ENCODE results near the gene FGFRL1. TPM values are rescaled to one million over a fixed set of nuclear protein-coding genes. Genes with fewer than 3 reads are reported as not detected.

Gene FGFRL1
- total RNA-seq, 1 donor from 2014 or later = 70.4 TPM

DNA sequence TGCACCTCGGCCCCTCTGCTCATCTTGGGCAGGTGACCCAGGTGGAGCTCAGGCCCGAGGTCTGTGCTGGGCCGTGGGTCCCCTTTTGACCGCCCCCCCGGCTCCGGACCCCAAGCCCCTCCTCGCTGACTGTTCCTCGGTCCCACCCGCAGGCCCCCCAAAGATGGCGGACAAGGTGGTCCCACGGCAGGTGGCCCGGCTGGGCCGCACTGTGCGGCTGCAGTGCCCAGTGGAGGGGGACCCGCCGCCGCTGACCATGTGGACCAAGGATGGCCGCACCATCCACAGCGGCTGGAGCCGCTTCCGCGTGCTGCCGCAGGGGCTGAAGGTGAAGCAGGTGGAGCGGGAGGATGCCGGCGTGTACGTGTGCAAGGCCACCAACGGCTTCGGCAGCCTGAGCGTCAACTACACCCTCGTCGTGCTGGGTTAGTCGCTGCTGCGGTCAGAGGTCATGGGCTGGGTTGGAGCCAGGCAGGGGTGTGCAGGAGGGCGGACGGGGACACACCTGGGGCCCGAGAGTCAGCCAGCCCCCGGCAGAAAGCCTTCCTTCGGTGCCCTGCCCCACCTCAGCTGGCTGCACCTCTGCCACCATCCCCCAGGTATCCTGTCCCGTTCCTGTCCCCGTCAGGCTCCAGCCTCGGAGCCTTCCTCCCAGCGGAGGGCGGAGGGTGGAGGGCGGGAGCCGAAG is 10.8 kb downstream of the FGFRL1 start:
- Mint-ChIP-seq H3K36me3 (ENCODE audit: low read depth) (peaks cover 8% of the 10 kb centered on the region), H3K4me1 (ENCODE audit: low read depth) (peaks cover 6% of the 10 kb centered on the region), H3K9me3 (ENCODE audit: low read depth) (no peaks in the 10 kb centered on the region), H3K27me3 (ENCODE audit: low read depth) (no peaks in the 10 kb centered on the region), H3K27ac (ENCODE audit: unreplicated experiment) (no peak overlapping the region), H3K4me3 (ENCODE audit: unreplicated experiment) (no peak overlapping the region)
- DNase-seq (ENCODE audit: low spot score) = no peak
- TF ChIP-seq CTCF (IDR thresholded peaks at IDR 0.05) = no peak

DNA sequence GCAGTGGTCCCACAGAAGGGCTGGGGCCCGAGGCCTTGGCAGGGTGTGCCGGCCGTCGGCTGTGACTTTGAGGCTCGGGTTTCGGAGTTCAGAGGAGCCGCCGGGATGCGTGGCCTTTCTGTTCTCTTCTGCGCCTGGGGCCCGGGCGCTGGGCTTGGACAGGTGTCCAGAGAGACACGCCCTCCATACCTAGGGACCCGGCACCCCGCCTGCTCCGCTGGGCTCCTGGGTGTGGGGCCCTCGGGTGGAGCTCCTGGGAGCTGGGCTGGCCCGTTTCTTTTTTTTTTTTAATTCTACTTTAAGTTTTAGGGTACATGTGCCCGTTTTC is 11.3 kb downstream of the FGFRL1 start:
- no peaks in the 10 kb centered on the region for H3K27me3 Mint-ChIP-seq (ENCODE audit: low read depth)
- H3K4me3 Mint-ChIP-seq (ENCODE audit: unreplicated experiment) = no peak overlapping the region
- peaks cover 8% of the 10 kb centered on the region for H3K36me3 Mint-ChIP-seq (ENCODE audit: low read depth)
- no peak overlapping the region for H3K27ac Mint-ChIP-seq (ENCODE audit: unreplicated experiment)
- TF ChIP-seq CTCF (IDR thresholded peaks at IDR 0.05) = no peak
- no peak for DNase-seq (ENCODE audit: low spot score)
- no peaks in the 10 kb centered on the region for H3K9me3 Mint-ChIP-seq (ENCODE audit: low read depth)
- H3K4me1 Mint-ChIP-seq (ENCODE audit: low read depth) = peaks cover 8% of the 10 kb centered on the region

- Mint-ChIP-seq H3K27ac (ENCODE audit: unreplicated experiment) (no peak overlapping the region), H3K27me3 (ENCODE audit: low read depth) (no peaks in the 10 kb centered on the region), H3K4me1 (ENCODE audit: low read depth) (peaks cover 8% of the 10 kb centered on the region), H3K36me3 (ENCODE audit: low read depth) (peaks cover 8% of the 10 kb centered on the region), H3K9me3 (ENCODE audit: low read depth) (no peaks in the 10 kb centered on the region), H3K4me3 (ENCODE audit: unreplicated experiment) (no peak overlapping the region)
- no peak for DNase-seq (ENCODE audit: low spot score)
- TF ChIP-seq CTCF (IDR thresholded peaks at IDR 0.05) = no peak
Measured at GRCh38 chr4:1023075-1023640, 11.7 kb downstream of the FGFRL1 start.

DNA sequence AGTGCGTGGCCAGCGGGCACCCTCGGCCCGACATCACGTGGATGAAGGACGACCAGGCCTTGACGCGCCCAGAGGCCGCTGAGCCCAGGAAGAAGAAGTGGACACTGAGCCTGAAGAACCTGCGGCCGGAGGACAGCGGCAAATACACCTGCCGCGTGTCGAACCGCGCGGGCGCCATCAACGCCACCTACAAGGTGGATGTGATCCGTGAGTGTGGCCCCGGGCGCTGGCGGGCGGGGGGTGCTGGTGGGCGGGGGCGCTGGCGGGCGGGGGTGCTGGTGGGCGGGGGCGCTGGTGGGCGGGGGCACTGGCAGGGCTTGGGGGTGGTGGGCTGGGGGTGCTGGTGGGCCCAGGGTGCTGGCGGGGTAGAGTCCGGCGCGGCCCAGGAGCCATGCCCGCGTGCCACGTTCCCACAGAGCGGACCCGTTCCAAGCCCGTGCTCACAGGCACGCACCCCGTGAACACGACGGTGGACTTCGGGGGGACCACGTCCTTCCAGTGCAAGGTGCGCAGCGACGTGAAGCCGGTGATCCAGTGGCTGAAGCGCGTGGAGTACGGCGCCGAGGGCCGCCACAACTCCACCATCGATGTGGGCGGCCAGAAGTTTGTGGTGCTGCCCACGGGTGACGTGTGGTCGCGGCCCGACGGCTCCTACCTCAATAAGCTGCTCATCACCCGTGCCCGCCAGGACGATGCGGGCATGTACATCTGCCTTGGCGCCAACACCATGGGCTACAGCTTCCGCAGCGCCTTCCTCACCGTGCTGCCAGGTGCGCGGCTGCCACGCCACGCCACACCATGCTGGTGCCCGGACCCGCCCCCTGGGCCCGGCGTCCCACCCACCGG is 12.7 kb downstream of the FGFRL1 start:
- DNase-seq (ENCODE audit: low spot score) = no peak
- Mint-ChIP-seq H3K36me3 (ENCODE audit: low read depth) (peaks cover 8% of the 10 kb centered on the region), H3K27ac (ENCODE audit: unreplicated experiment) (no peak overlapping the region), H3K4me3 (ENCODE audit: unreplicated experiment) (no peak overlapping the region), H3K4me1 (ENCODE audit: low read depth) (peaks cover 4% of the 10 kb centered on the region), H3K27me3 (ENCODE audit: low read depth) (no peaks in the 10 kb centered on the region), H3K9me3 (ENCODE audit: low read depth) (no peaks in the 10 kb centered on the region)
- TF ChIP-seq CTCF (IDR thresholded peaks at IDR 0.05) = no peak

DNA sequence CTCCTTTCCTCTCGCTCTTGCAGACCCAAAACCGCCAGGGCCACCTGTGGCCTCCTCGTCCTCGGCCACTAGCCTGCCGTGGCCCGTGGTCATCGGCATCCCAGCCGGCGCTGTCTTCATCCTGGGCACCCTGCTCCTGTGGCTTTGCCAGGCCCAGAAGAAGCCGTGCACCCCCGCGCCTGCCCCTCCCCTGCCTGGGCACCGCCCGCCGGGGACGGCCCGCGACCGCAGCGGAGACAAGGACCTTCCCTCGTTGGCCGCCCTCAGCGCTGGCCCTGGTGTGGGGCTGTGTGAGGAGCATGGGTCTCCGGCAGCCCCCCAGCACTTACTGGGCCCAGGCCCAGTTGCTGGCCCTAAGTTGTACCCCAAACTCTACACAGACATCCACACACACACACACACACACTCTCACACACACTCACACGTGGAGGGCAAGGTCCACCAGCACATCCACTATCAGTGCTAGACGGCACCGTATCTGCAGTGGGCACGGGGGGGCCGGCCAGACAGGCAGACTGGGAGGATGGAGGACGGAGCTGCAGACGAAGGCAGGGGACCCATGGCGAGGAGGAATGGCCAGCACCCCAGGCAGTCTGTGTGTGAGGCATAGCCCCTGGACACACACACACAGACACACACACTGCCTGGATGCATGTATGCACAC is 13.6 kb downstream of the FGFRL1 start:
- DNase-seq (ENCODE audit: low spot score) = no peak
- H3K4me1 Mint-ChIP-seq (ENCODE audit: low read depth) = peaks cover 4% of the 10 kb centered on the region
- no peaks in the 10 kb centered on the region for H3K9me3 Mint-ChIP-seq (ENCODE audit: low read depth)
- H3K36me3 Mint-ChIP-seq (ENCODE audit: low read depth) = peaks cover 8% of the 10 kb centered on the region
- no peak overlapping the region for H3K27ac Mint-ChIP-seq (ENCODE audit: unreplicated experiment)
- no peak overlapping the region for H3K4me3 Mint-ChIP-seq (ENCODE audit: unreplicated experiment)
- no peaks in the 10 kb centered on the region for H3K27me3 Mint-ChIP-seq (ENCODE audit: low read depth)
- no peak for TF ChIP-seq CTCF (IDR thresholded peaks at IDR 0.05)
